Thoracic aorta (tissue), 2 donors: Measurements from ENCODE around the gene NTNG1. TPM values are rescaled to one million over a fixed set of nuclear protein-coding genes. Genes with fewer than 3 reads are reported as not detected.

ENCODE experiments used
- ATAC-seq: fragments of 150-250 bp; one replicate; pipeline ENCODE4 v1.8.0; 2017; ENCODE audit warnings: low read depth; ENCODE audit not compliant: insufficient number of reproducible peaks, low FRiP score
- DNase-seq: peaks from one replicate; pipeline ENCODE4 v3.0.0-alpha.2; 2020; ENCODE audit warnings: low spot score
- H3K27ac ChIP-seq, 2 donors: fragments of 200-600 bp; sonication (generic); 1 replicate in 1 of 2; 2 replicates in 1 of 2; pipeline ENCODE4 v1.5.1; 2016; ENCODE audit warnings: mild to moderate bottlenecking in 2 of 2, moderate library complexity in 2 of 2
- H3K27me3 ChIP-seq: fragments of 200-600 bp; sonication (generic); replicated peaks from 2 replicates; pipeline ENCODE4 v1.6.0; 2016; ENCODE audit warnings: mild to moderate bottlenecking; ENCODE audit not compliant: insufficient read depth
- H3K36me3 ChIP-seq: fragments of 200-600 bp; sonication (generic); one replicate; pipeline ENCODE4 v1.5.1; 2016
- H3K4me1 ChIP-seq, 2 donors: fragments of 200-600 bp; sonication (generic); 1 replicate in 1 of 2; 2 replicates in 1 of 2; pipeline versions ENCODE4 v1.5.1 to v1.6.0; 2016; ENCODE audit warnings: low read depth in 2 of 2, mild to moderate bottlenecking in 1 of 2; ENCODE audit not compliant: control insufficient read depth in 1 of 2
- H3K4me3 ChIP-seq: fragments of 200-600 bp; sonication (generic); 2 replicates; pipeline ENCODE4 v1.5.1; 2016; ENCODE audit warnings: mild to moderate bottlenecking
- H3K9me3 ChIP-seq: fragments of 200-600 bp; sonication (generic); 2 replicates; pipeline ENCODE4 v1.5.1; 2016
- total RNA-seq, 2 donors: library from RNA; depleted of rRNA; stranded (reverse); fragments of >200 nt; gene quantifications; one replicate each; pipeline versions ENCODE4 v1.1.0 to v1.2.3, GENCODE V29; 2016
- TF ChIP-seq, protein P1 (sequence below): fragments of 200-600 bp; sonication (generic); IDR thresholded peaks from one replicate; pipeline ENCODE4 v1.5.1; 2019; ENCODE audit warnings: antibody characterized with exemption

The NTNG1 gene
- total RNA-seq, 2 donors from 2014 or later, result 0.99 to 1.4 TPM

- Histone ChIP-seq H3K9me3 (no peaks in the 10 kb centered on the region), H3K27ac (no peak overlapping the region), H3K4me1 (no peaks in the 10 kb centered on the region), H3K36me3 (no peaks in the 10 kb centered on the region), H3K27me3 (no peaks in the 10 kb centered on the region), H3K4me3 (no peak overlapping the region)
- TF ChIP-seq, protein P1, sequence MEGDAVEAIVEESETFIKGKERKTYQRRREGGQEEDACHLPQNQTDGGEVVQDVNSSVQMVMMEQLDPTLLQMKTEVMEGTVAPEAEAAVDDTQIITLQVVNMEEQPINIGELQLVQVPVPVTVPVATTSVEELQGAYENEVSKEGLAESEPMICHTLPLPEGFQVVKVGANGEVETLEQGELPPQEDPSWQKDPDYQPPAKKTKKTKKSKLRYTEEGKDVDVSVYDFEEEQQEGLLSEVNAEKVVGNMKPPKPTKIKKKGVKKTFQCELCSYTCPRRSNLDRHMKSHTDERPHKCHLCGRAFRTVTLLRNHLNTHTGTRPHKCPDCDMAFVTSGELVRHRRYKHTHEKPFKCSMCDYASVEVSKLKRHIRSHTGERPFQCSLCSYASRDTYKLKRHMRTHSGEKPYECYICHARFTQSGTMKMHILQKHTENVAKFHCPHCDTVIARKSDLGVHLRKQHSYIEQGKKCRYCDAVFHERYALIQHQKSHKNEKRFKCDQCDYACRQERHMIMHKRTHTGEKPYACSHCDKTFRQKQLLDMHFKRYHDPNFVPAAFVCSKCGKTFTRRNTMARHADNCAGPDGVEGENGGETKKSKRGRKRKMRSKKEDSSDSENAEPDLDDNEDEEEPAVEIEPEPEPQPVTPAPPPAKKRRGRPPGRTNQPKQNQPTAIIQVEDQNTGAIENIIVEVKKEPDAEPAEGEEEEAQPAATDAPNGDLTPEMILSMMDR, result no peak
- ATAC-seq (no peak), DNase-seq (no peak)
Measured at GRCh38 chr1:107365527-107366240, 224.8 kb downstream of the NTNG1 start.

DNA sequence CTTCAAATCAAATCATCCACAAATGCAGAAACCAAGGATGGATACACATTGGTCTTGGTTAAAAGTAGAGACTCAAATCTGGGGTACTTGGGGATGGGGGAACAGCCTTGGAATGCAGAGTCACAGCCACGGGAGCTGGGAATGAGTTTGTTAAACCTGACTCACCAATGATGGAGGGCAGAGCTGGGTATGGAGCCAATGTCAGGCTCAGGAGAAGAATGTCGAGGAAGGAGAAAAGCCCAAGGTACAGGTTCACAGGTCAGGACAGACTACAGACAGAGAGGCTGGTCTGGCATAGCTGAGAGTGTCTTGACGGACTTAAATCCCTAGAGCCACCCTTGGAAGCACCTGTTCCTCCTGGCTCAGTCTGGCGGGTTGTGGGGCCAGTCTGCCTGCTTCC lies 237.6 kb downstream of the NTNG1 start:
- DNase-seq (no peak), ATAC-seq (no peak)
- Histone ChIP-seq H3K27me3 (no peaks in the 10 kb centered on the region), H3K4me3 (no peak overlapping the region), H3K4me1 (no peaks in the 10 kb centered on the region), H3K27ac (no peak overlapping the region), H3K9me3 (no peaks in the 10 kb centered on the region), H3K36me3 (no peaks in the 10 kb centered on the region)
- TF ChIP-seq, protein P1, result no peak

DNA sequence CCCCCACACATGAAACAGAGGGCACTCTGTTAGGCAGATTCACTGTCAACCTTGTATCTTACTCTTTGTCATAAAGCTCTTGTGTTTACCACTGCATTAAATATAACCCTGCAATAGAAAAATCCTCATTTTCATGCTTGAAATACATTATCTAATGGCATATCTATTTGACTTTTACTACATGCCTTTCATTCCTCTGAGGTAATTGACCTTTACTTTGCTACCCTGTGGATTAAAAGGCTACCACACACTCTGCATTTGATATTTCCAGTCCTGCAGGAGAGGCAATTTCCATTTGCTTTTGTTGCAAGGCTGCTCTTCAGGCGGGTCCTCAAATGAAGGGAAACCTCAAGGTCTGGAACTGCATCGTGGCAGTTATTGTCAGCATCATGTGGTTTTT lies 238.0 kb downstream of the NTNG1 start:
- TF ChIP-seq, protein P1, result no peak
- Histone ChIP-seq H3K27me3 (no peaks in the 10 kb centered on the region), H3K9me3 (no peaks in the 10 kb centered on the region), H3K4me3 (no peak overlapping the region), H3K4me1 (no peaks in the 10 kb centered on the region), H3K36me3 (no peaks in the 10 kb centered on the region), H3K27ac (no peak overlapping the region)
- ATAC-seq (no peak), DNase-seq (no peak)

DNA sequence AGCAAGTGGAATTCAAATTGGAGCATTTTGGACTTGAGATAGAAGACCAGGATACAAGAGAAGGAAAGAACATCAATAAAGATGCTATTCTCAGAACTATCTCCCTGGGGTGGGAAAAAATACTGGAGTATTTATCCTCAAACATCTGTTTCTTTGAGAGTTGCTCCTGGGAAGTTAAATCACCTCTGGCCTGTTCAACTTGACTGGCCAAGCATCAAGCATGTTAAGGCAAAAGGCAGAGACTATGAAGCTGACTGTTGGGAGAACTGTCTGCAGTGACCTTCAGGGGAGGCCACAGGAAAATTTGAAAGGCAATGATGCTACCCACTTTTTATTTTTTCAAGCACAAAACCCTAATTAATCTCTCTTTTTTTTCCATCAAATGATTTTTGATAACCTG lies 239.0 kb downstream of the NTNG1 start:
- no peaks in the 10 kb centered on the region for H3K4me1 ChIP-seq
- TF ChIP-seq, protein P1, result no peak
- ATAC-seq, result no peak

DNA sequence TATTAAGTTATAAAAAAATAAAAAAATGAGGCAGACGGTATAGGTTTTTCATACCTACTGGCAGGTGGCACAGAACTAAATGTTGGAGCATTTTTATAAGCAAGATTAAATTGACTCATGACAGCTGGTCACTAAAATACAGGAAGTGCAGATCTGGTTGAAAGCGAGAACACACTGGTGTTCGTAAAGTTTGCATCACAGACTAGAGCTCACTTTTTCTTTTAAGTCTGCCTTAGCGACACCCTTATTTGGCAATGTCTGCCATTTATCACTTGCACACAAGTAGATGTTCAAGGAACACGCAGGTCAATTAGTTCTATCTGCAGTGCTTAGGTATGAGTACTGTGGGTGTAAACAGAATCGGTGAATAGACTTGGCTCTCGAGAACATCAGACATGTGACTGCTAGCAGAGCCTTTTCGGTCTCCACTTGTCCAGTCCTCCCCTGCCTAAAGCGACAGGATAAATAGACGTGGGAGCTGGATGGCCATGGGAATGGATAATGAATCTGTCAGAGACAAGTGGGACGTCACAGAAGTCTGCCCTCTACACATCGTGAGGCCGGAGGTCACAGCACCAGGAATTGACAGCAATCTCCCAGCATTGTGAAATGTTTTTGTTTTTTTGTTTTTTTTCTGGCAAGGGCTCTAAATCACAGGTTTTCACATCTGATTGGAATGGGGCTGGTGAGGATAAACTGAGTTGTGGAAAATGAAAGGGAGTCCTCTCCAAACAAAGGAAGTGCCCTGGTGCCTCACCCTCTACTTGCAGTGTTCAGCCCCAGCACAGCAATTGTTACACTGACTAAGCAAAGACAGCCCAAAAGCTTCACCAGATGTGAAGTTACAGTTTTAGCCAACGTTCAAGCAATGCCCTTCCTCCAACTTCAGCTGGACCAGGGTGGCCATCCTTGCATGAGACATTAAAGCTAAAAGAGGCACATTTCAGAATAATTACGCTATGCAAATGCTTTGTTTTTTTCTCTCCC lies 248.9 kb downstream of the NTNG1 start:
- Histone ChIP-seq H3K27me3 (no peaks in the 10 kb centered on the region), H3K4me3 (no peak overlapping the region), H3K27ac (no peak overlapping the region), H3K36me3 (no peaks in the 10 kb centered on the region), H3K4me1 (no peaks in the 10 kb centered on the region), H3K9me3 (no peaks in the 10 kb centered on the region)
- ATAC-seq (no peak), DNase-seq (no peak)
- TF ChIP-seq, protein P1, result no peak

More for the DNA sequence above, 239.0 kb downstream of the NTNG1 start:
- no peaks in the 10 kb centered on the region for H3K36me3 ChIP-seq
- no peak overlapping the region for H3K4me3 ChIP-seq
- DNase-seq, result no peak
- H3K27ac ChIP-seq, result no peak overlapping the region
- H3K27me3 ChIP-seq, result no peaks in the 10 kb centered on the region
- H3K9me3 ChIP-seq, result no peaks in the 10 kb centered on the region
